Activated B cell treated with CpG ODN at 0.5 μM for 24 hours (primary cell): ENCODE data around the gene CDX4. TPM values are rescaled to one million over a fixed set of nuclear protein-coding genes. Genes with fewer than 3 reads are reported as not detected.

Source experiments
- ATAC-seq: fragments of 200-7000 bp; cut with Tn5 transposase; one replicate; pipeline ENCODE4 v1.10.0; 2021; ENCODE audit warnings: low read depth, mild to moderate bottlenecking, moderate library complexity
- CTCF ChIA-PET: fragments of 350-600 bp; sonication (Branson Sonifier 250); formaldehyde crosslinking; loops from one replicate; lab custom pipeline; 2021; ENCODE audit warnings: antibody characterized with exemption; lab: Charles Lee
- POLR2A ChIA-PET: fragments of 350-600 bp; sonication (Branson Sonifier 250); formaldehyde crosslinking; loops from one replicate; lab custom pipeline; 2021; ENCODE audit warnings: antibody characterized with exemption; lab: Charles Lee
- DNase-seq: peaks from one replicate; pipeline ENCODE4 v3.0.0; 2022
- H3K27ac Mint-ChIP-seq: one replicate; pipeline ENCODE4 v1.8.0; 2020; ENCODE audit warnings: mixed read lengths
- H3K27me3 Mint-ChIP-seq: one replicate; pipeline ENCODE4 v1.8.0; 2021; ENCODE audit warnings: mixed read lengths
- H3K36me3 Mint-ChIP-seq: one replicate; pipeline ENCODE4 v1.8.0; 2021; ENCODE audit warnings: low read depth, mixed read lengths
- H3K4me1 Mint-ChIP-seq: one replicate; pipeline ENCODE4 v1.8.0; 2021; ENCODE audit warnings: mixed read lengths
- H3K4me3 Mint-ChIP-seq: one replicate; pipeline ENCODE4 v1.8.0; 2020; ENCODE audit warnings: mild to moderate bottlenecking, mixed read lengths
- H3K9me3 Mint-ChIP-seq: one replicate; pipeline ENCODE4 v1.8.0; 2020; ENCODE audit warnings: mixed read lengths
- CTCF ChIP-seq: fragments of 200-600 bp; IDR thresholded peaks from one replicate; pipeline ENCODE4 v1.8.0; 2022; ENCODE audit warnings: antibody characterized with exemption, mild to moderate bottlenecking
- intact Hi-C: fragments of 100-400 bp; cut with micrococcal nuclease; formaldehyde crosslinking; loops from one replicate; pipeline ENCODE4 v1.15.1; 2024
- total RNA-seq: library from RNA; stranded (reverse); gene quantifications from 2 replicates; pipeline ENCODE4 v1.2.3, GENCODE V29; 2022

The CDX4 gene
- not detected in 2 replicates for total RNA-seq

- peaks cover 8% of the 10 kb centered on the region for H3K27me3 Mint-ChIP-seq
- intact Hi-C loops = no loop called here
- POLR2A ChIA-PET = no interaction called here
- no peaks in the 10 kb centered on the region for H3K4me1 Mint-ChIP-seq
- CTCF ChIA-PET = no interaction called here
- no peak within 1 kb of the TSS for H3K4me3 Mint-ChIP-seq
- no peak within 1 kb of the TSS for H3K27ac Mint-ChIP-seq
- ATAC-seq = no peak
- no peaks in the 10 kb centered on the region for H3K36me3 Mint-ChIP-seq
- no peaks in the 10 kb centered on the region for H3K9me3 Mint-ChIP-seq
- DNase-seq = no peak
- no peak for TF ChIP-seq CTCF
Observed at GRCh38 chrX:73446831-73447230, at the start of gene CDX4. Gene CDX4 (plus strand): TSS chrX:73447053. CDS start chrX:73447254, 201 bp downstream.

- H3K4me1 Mint-ChIP-seq = no peaks in the 10 kb centered on the region
- no peak for TF ChIP-seq CTCF
- CTCF ChIA-PET = no interaction called here
- ATAC-seq (no peak), DNase-seq (no peak)
- POLR2A ChIA-PET = no interaction called here
- H3K27me3 Mint-ChIP-seq = no peaks in the 10 kb centered on the region
- intact Hi-C loops = no loop called here
- no peaks in the 10 kb centered on the region for H3K36me3 Mint-ChIP-seq
- H3K27ac Mint-ChIP-seq = no peak overlapping the region
- no peak overlapping the region for H3K4me3 Mint-ChIP-seq
- H3K9me3 Mint-ChIP-seq = no peaks in the 10 kb centered on the region
Observed at GRCh38 chrX:73398185-73398914, 48.5 kb upstream of the CDX4 start.

- ATAC-seq = no peak
- intact Hi-C loops = no loop called here
- DNase-seq = no peak
- ChIA-PET CTCF (no interaction called here), POLR2A (no interaction called here)
- Mint-ChIP-seq H3K4me1 (no peaks in the 10 kb centered on the region), H3K9me3 (no peaks in the 10 kb centered on the region), H3K36me3 (no peaks in the 10 kb centered on the region), H3K4me3 (no peak overlapping the region), H3K27me3 (no peaks in the 10 kb centered on the region), H3K27ac (no peak overlapping the region)
- TF ChIP-seq CTCF = no peak
Observed at GRCh38 chrX:73400136-73400748, 46.6 kb upstream of the CDX4 start.

GRCh38 chrX:73401591-73402266 lies 45.1 kb upstream of the CDX4 start:
- Mint-ChIP-seq H3K27ac (no peak overlapping the region), H3K4me3 (no peak overlapping the region), H3K4me1 (no peaks in the 10 kb centered on the region), H3K9me3 (no peaks in the 10 kb centered on the region), H3K27me3 (no peaks in the 10 kb centered on the region), H3K36me3 (no peaks in the 10 kb centered on the region)
- DNase-seq (no peak), ATAC-seq (no peak)
- POLR2A ChIA-PET = no interaction called here
- no peak for TF ChIP-seq CTCF
- intact Hi-C loops = no loop called here
- CTCF ChIA-PET = no interaction called here

- Mint-ChIP-seq H3K27ac (no peak overlapping the region), H3K27me3 (no peaks in the 10 kb centered on the region), H3K9me3 (no peaks in the 10 kb centered on the region), H3K4me3 (no peak overlapping the region), H3K36me3 (no peaks in the 10 kb centered on the region), H3K4me1 (no peaks in the 10 kb centered on the region)
- ATAC-seq (no peak), DNase-seq (no peak)
- TF ChIP-seq CTCF = no peak
- intact Hi-C loops = no loop called here
- ChIA-PET POLR2A (interaction anchor here (0.6 kb wide), 1 partner anchor 16 kb away, joined by 3 read pairs; no protein-coding TSS in a partner anchor), CTCF (no interaction called here)
Observed at GRCh38 chrX:73412930-73413329, 33.9 kb upstream of the CDX4 start.
